Tibial nerve (tissue), 4 donors: Measurements from ENCODE around the gene GBE1. TPM values are rescaled to one million over a fixed set of nuclear protein-coding genes. Genes with fewer than 3 reads are reported as not detected.

ENCODE experiments used
- DNase-seq, 2 donors: peaks; one replicate each; pipeline ENCODE4 v3.0.0-alpha.2; 2019; ENCODE audit warnings: low spot score in 2 of 2
- H3K27ac ChIP-seq, 4 donors: fragments of 200-600 bp; sonication (generic) in 3 of 4; one replicate each; pipeline ENCODE4 v1.5.1; 2017 to 2019; ENCODE audit warnings: mild to moderate bottlenecking in 1 of 4
- H3K27me3 ChIP-seq, 2 donors: fragments of 200-600 bp; sonication (generic) in 1 of 2; one replicate each; pipeline versions ENCODE4 v1.5.1 to v1.6.0; 2017 to 2019
- H3K36me3 ChIP-seq, 3 donors: fragments of 200-600 bp; sonication (generic); one replicate each; pipeline ENCODE4 v1.5.1; 2018 to 2019
- H3K4me1 ChIP-seq, 4 donors: fragments of 200-600 bp; sonication (generic) in 3 of 4; one replicate each; pipeline ENCODE4 v1.5.1; 2017 to 2019
- H3K4me3 ChIP-seq, 4 donors: fragments of 200-600 bp; sonication (generic) in 3 of 4; one replicate each; pipeline ENCODE4 v1.5.1; 2017 to 2019; ENCODE audit warnings: mild to moderate bottlenecking in 1 of 4, moderate library complexity in 1 of 4
- H3K9me3 ChIP-seq, 4 donors: fragments of 200-600 bp; sonication (generic) in 3 of 4; one replicate each; pipeline ENCODE4 v1.5.1; 2017 to 2019
- CTCF ChIP-seq, 5 experiments: fragments of 200-600 bp in 3 of 5; fragments of 450-650 bp in 2 of 5; sonication (generic) in 3 of 5; IDR thresholded peaks; one replicate each; pipeline ENCODE4 v1.5.1; 2016 to 2019; ENCODE audit warnings: antibody characterized with exemption in 5 of 5, mild to moderate bottlenecking in 3 of 5, moderate library complexity in 2 of 5
- EP300 ChIP-seq, 2 donors: sonication (generic); formaldehyde crosslinking; IDR thresholded peaks; one replicate each; pipeline ENCODE4 v1.6.1; 2017; ENCODE audit warnings: antibody characterized with exemption in 2 of 2, mild to moderate bottlenecking in 1 of 2
- POLR2A ChIP-seq, 2 donors: fragments of 450-650 bp; IDR thresholded peaks; one replicate each; pipeline ENCODE4 v1.6.1; 2017; ENCODE audit warnings: antibody characterized with exemption in 2 of 2, mild to moderate bottlenecking in 2 of 2, moderate library complexity in 2 of 2
- WGBS, 2 donors: methylation state at CpG; one replicate each; pipeline ENCODE4 v1.1.5; 2018; 5-methylcytosine and 5-hydroxymethylcytosine counted together
- total RNA-seq, 4 donors: library from RNA; depleted of rRNA; stranded (reverse); fragments of >200 nt; gene quantifications; one replicate each; pipeline ENCODE4 v1.1.0, GENCODE V29; 2016

Gene GBE1
- total RNA-seq, 4 donors from 2014 or later, result 25.8 to 34.5 (median 31.3) TPM

GRCh38 chr3:81789691-81790090 is 28.2 kb upstream of the GBE1 start:
- Histone ChIP-seq H3K9me3 (no peaks in the 10 kb centered on the region), H3K36me3 (no peaks in the 10 kb centered on the region), H3K4me1 (no peaks in the 10 kb centered on the region), H3K27me3 (no peaks in the 10 kb centered on the region), H3K4me3 (no peak overlapping the region), H3K27ac (no peak overlapping the region)
- no peak for DNase-seq
- TF ChIP-seq POLR2A (IDR thresholded peaks at IDR 0.05) (no peak), CTCF (IDR thresholded peaks at IDR 0.05) (no peak), EP300 (IDR thresholded peaks at IDR 0.05) (no peak)

GRCh38 chr3:81788610-81789009 is 27.2 kb upstream of the GBE1 start:
- Histone ChIP-seq H3K27ac (no peak overlapping the region), H3K4me1 (no peaks in the 10 kb centered on the region), H3K27me3 (no peaks in the 10 kb centered on the region), H3K4me3 (no peak overlapping the region), H3K36me3 (no peaks in the 10 kb centered on the region), H3K9me3 (no peaks in the 10 kb centered on the region)
- 29 to 37% methylated on average over 2 of the region's 2 CpGs for WGBS, 2 donors
- TF ChIP-seq CTCF (IDR thresholded peaks at IDR 0.05) (no peak), EP300 (IDR thresholded peaks at IDR 0.05) (no peak), POLR2A (IDR thresholded peaks at IDR 0.05) (no peak)
- DNase-seq, result no peak

GRCh38 chr3:81788044-81788443 is 26.6 kb upstream of the GBE1 start:
- H3K4me3 ChIP-seq, result no peak overlapping the region
- H3K9me3 ChIP-seq, result no peaks in the 10 kb centered on the region
- DNase-seq, result no peak
- no peaks in the 10 kb centered on the region for H3K36me3 ChIP-seq
- no peak overlapping the region for H3K27ac ChIP-seq
- TF ChIP-seq EP300 (IDR thresholded peaks at IDR 0.05), result no peak
- TF ChIP-seq CTCF (IDR thresholded peaks at IDR 0.05), result no peak
- no peak for TF ChIP-seq POLR2A (IDR thresholded peaks at IDR 0.05)
- H3K4me1 ChIP-seq, result no peaks in the 10 kb centered on the region
- 88 to 91% methylated on average over 2 of the region's 2 CpGs for WGBS, 2 donors
- H3K27me3 ChIP-seq, result no peaks in the 10 kb centered on the region

DNA sequence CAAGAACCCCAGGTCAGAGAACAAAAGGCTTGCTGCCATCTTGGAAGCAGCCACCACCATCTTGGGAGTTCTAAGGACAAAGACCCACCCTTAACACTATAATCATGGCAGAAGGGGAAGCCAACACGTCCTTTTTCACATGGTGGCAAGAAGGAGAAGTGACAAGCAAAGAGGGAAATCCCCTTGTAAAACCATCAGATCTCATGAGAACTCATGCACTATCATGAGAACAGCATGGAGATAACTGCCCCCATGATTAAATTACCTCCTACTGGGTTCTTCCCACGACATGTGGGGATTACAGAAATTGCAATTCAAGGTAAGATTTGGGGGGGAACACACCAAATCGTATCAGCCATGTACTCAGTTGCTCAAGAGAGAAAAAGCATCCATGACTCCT is 21.1 kb upstream of the GBE1 start:
- H3K4me1 ChIP-seq, result no peaks in the 10 kb centered on the region
- 38 to 48% methylated on average over 3 of the region's 3 CpGs for WGBS, 2 donors
- no peak for TF ChIP-seq POLR2A (IDR thresholded peaks at IDR 0.05)
- no peak for TF ChIP-seq CTCF (IDR thresholded peaks at IDR 0.05)
- TF ChIP-seq EP300 (IDR thresholded peaks at IDR 0.05), result no peak

DNA sequence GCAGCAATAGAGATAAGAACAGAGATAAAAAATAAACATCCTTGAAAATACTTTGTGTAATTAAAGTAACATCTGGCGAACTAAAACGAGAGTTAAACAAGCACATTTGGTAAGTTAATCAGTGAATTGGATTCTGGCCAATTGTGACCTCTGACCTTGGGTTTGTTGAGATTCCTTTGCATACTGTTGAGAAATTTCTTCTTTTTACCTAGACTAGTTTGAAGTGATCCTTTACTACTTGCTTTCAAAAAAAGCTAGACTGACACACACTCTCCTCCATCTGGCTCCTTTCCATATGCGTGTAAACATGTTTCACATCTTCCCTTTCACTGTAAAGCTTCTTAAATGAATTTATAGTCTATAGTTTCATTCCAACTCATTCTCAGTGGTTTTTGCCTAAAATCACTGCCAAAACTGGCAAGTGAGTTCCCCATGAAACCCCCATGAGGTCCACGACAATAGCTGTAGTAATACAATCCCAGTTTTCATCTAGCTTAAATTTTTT is 17.3 kb upstream of the GBE1 start:
- 39 to 49% methylated on average over 4 of the region's 4 CpGs for WGBS, 2 donors
- Histone ChIP-seq H3K27ac (no peak overlapping the region), H3K4me3 (no peak overlapping the region), H3K4me1 (no peaks in the 10 kb centered on the region), H3K9me3 (no peaks in the 10 kb centered on the region), H3K27me3 (no peaks in the 10 kb centered on the region), H3K36me3 (no peaks in the 10 kb centered on the region)
- DNase-seq, result no peak
- TF ChIP-seq CTCF (IDR thresholded peaks at IDR 0.05) (no peak), EP300 (IDR thresholded peaks at IDR 0.05) (no peak), POLR2A (IDR thresholded peaks at IDR 0.05) (no peak)

More for the DNA sequence above, 21.1 kb upstream of the GBE1 start:
- no peaks in the 10 kb centered on the region for H3K9me3 ChIP-seq
- no peak for DNase-seq
- H3K36me3 ChIP-seq, result no peaks in the 10 kb centered on the region
- H3K27me3 ChIP-seq, result no peaks in the 10 kb centered on the region
- no peak overlapping the region for H3K4me3 ChIP-seq
- H3K27ac ChIP-seq, result no peak overlapping the region
